Measurements from ENCODE around the gene CD96. TPM values are rescaled to one million over a fixed set of nuclear protein-coding genes. Genes with fewer than 3 reads are reported as not detected.

Gene CD96
- total RNA-seq, 1 experiment from 2014 or later, result not detected

DNA sequence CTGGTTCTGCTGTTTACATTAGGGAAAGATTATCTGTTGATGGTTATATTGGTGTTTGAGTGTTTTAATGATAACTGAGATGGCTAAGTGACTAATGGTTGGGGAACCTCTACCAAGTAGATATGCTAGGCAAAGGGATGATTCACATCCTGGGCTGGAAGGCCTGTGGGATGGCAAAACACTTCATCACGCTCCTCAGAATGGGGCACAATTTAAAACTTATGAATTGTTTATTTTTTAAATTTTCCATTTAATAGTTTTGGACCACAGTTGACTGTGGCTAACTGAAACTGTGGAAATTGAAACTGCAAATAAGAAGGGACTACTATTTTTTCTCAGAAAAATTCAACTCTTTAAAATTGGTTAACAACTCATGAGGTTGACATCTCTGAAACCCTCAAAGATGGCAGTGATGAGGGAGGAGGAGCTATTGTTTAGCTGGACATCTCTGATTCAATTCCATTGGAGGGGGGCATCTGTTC lies 153.7 kb downstream of the CD96 start:
- H3K27me3 ChIP-seq (ENCODE audit: low read length), result no peaks in the 10 kb centered on the region
- H3K36me3 ChIP-seq (ENCODE audit: insufficient read depth, low read length), result no peaks in the 10 kb centered on the region
- H3K4me2 ChIP-seq (ENCODE audit: low read depth, low read length, poor library complexity, severe bottlenecking), result no peak overlapping the region
- H3K79me2 ChIP-seq (ENCODE audit: low read length), result no peaks in the 10 kb centered on the region
- no peaks in the 10 kb centered on the region for H3K9me3 ChIP-seq (ENCODE audit: low read length)
- no peak overlapping the region for H3K9ac ChIP-seq (ENCODE audit: low read length)
- H3K9me2 ChIP-seq (replicated peaks; ENCODE audit: insufficient read depth, low read length), result no peaks in the 10 kb centered on the region
- H3K27ac ChIP-seq (ENCODE audit: low read length), result no peak overlapping the region
- H3K4me3 ChIP-seq (ENCODE audit: low read length), result no peak overlapping the region
- H3K4me1 ChIP-seq (ENCODE audit: low read length), result peaks cover 17% of the 10 kb centered on the region
- no peak overlapping the region for H2AFZ ChIP-seq (ENCODE audit: low read length)
- H4K20me1 ChIP-seq (ENCODE audit: insufficient read depth, low read depth, low read length), result no peaks in the 10 kb centered on the region; the same call in none of the 2 replicates
- no peak for DNase-seq

DNA sequence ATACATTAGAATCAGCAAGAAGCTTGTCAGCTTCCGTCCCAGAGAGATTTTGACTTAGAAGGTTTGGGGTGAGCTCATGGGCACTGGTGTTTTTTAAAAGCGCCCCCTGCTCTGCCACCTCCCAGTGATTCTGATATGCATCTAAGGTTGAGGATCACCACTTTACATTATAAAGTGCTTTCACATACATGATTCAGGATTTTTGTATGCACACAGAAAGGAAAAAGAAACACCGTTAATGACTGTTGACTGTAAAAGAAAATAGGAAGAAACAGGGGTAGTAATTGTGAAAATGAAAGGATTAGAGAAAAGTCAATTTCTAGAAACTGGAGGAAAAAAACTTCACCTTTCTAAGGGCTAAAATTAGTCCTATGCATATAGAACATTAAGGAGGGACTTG lies 158.1 kb downstream of the CD96 start:
- Histone ChIP-seq H2AFZ (ENCODE audit: low read length) (no peak overlapping the region), H3K4me2 (ENCODE audit: low read depth, low read length, poor library complexity, severe bottlenecking) (no peak overlapping the region), H4K20me1 (ENCODE audit: insufficient read depth, low read depth, low read length) (no peaks in the 10 kb centered on the region; the same call in none of the 2 replicates), H3K9me2 (replicated peaks; ENCODE audit: insufficient read depth, low read length) (no peaks in the 10 kb centered on the region), H3K9me3 (ENCODE audit: low read length) (no peaks in the 10 kb centered on the region), H3K27ac (ENCODE audit: low read length) (no peak overlapping the region), H3K4me1 (ENCODE audit: low read length) (peaks cover 12% of the 10 kb centered on the region), H3K27me3 (ENCODE audit: low read length) (no peaks in the 10 kb centered on the region), H3K79me2 (ENCODE audit: low read length) (no peaks in the 10 kb centered on the region), H3K36me3 (ENCODE audit: insufficient read depth, low read length) (no peaks in the 10 kb centered on the region), H3K4me3 (ENCODE audit: low read length) (no peak overlapping the region), H3K9ac (ENCODE audit: low read length) (no peak overlapping the region)
- no peak for DNase-seq

DNA sequence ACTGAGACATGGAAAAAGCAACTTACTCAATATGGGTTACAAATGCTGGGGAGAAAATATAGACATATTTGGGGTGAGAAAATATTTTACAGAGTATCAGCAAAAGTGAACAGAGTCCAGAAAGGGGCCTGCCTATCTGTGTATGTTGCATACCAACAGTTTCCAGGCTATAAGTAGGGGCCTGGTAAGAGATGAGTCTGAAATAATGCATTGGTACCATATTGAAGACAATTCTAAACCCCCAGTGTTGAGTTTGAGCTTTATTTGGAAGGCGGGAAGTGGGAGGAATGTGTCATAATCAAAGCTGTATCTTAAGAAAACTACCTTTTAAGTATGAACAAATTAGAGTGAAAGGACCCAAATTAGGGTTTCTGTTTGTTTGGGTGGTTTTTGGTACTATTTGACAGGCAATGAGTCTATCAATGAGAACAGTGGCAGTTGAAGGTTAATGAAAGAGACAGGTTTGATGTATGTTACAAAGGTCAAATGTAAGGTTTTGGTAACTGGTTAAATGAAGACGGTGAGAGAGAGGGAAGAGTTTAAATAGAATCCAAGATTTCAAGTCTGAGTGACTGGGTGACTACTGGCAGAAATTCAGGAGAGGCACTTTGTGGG lies 159.4 kb downstream of the CD96 start:
- H3K79me2 ChIP-seq (ENCODE audit: low read length), result no peaks in the 10 kb centered on the region
- H3K27ac ChIP-seq (ENCODE audit: low read length), result no peak overlapping the region
- H3K4me2 ChIP-seq (ENCODE audit: low read depth, low read length, poor library complexity, severe bottlenecking), result no peak overlapping the region
- no peak overlapping the region for H3K4me3 ChIP-seq (ENCODE audit: low read length)
- no peaks in the 10 kb centered on the region for H3K36me3 ChIP-seq (ENCODE audit: insufficient read depth, low read length)
- no peak overlapping the region for H2AFZ ChIP-seq (ENCODE audit: low read length)
- H3K9ac ChIP-seq (ENCODE audit: low read length), result no peak overlapping the region
- DNase-seq, result no peak
- no peaks in the 10 kb centered on the region; the same call in none of the 2 replicates for H4K20me1 ChIP-seq (ENCODE audit: insufficient read depth, low read depth, low read length)
- no peaks in the 10 kb centered on the region for H3K9me2 ChIP-seq (replicated peaks; ENCODE audit: insufficient read depth, low read length)
- no peaks in the 10 kb centered on the region for H3K27me3 ChIP-seq (ENCODE audit: low read length)
- peaks cover 12% of the 10 kb centered on the region for H3K4me1 ChIP-seq (ENCODE audit: low read length)
- H3K9me3 ChIP-seq (ENCODE audit: low read length), result no peaks in the 10 kb centered on the region

Other genes starting within 250 kb of the CD96 start
- not detected in 2 replicates for gene ZBED2, start 53.1 kb downstream of the CD96 start, total RNA-seq (2014; rRNA removed; shearing (Covaris generic); ENCODE audit: low replicate concordance)
- 3.0 and 4.5 TPM in 2 replicates for gene PLCXD2, start 132.5 kb downstream of the CD96 start, total RNA-seq (2014; rRNA removed; shearing (Covaris generic); ENCODE audit: low replicate concordance)

All from Karpas-422 (cell line).